ENCODE results near the gene STAG1. TPM values are rescaled to one million over a fixed set of nuclear protein-coding genes. Genes with fewer than 3 reads are reported as not detected.
"Not testable (repeated sequence)": the region's sequence is repeated elsewhere in the genome, so short reads cannot be mapped to it uniquely, and the experiment has no call there.

STAG1 gene
- total RNA-seq, 1 donor from 2014 or later, result 95.8 TPM

DNA sequence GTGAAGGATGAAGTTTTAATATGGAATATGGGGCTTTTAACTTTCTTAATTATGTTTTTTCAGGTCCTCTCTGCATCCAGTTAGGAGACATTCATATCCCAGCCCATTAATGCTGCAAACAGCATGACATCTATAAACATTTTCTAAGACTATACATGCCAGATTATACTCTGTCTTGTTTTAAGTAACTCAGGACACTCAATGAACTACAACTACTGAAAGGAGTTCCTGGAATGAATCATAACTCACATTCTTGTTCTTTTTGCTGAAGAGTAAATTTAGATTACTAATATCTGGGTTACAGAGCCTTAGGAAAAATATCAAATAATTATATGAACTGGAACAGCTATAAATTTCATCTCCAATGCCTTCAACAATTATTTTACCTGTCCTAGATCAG, 167.4 kb downstream of the STAG1 start:
- no peak for DNase-seq

DNA sequence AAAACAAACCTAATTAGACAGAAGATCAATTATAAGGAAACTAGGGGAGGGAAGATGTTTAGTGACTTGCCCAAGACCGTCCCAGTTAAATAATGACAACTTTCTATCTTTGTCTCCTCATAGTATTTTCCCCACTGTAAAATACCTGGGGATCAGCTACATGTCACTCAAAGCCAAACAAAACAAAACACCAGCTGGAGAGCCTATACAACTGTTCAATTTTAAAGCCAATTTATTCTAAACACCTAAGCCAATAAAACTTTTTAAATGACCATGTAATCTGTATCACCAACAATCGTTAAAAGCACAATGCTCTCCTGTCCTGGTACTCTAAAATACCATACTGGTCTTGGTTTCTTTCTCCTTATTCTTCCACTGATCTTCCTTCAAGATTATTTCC, 168.4 kb downstream of the STAG1 start:
- no peak for DNase-seq

DNA sequence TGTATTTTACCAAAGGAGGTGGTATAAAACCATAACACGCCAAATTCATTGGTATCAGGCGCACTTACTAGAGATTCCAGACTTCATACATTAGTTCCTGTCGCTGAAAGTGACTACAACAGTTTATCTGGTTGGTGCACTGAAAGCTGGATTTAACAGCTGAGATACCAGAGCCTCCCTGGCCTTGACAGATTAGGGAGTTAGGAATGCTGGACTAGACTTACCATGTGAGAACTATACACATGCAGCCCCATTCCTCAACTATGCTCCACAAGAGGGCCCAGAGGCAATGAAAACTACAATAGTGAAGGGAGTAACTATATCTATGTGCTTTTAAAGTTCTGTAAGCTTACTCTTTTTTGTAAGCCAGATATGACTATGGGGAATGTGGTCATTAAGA, 174.4 kb downstream of the STAG1 start:
- no peak for DNase-seq

DNA sequence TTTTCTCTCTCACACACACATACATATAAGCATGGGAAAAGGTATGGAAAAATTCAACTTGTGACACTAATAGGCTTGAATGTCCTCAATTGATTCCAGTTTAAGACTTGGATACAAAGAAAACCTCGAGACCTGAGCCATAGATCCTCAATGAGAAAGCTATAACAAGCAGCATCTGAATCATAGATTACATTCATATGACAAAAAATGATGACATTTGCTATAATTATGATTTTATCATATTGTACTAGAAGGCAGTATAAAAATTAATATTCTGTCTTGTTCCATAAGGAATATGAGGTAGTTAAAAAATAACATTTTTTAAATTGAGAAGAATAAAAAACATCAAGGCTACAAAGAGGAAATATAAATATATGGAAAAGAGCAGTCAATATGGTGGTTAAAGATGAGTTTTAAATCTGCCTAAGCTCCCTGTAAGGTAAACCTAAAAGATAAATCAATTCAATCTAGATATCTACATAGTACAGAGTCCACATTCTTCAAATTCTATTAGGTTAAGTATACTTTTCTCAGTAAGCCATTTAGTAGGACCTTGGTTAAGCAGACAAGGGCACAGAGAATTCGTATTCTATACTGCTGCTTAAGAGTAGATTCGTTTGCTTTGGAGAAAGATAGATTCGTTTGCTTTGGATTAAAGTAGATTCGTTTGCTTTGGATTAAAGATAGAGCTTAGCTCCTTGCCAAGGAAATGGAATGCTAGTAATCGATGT, 175.7 kb downstream of the STAG1 start:
- no peak for DNase-seq

DNA sequence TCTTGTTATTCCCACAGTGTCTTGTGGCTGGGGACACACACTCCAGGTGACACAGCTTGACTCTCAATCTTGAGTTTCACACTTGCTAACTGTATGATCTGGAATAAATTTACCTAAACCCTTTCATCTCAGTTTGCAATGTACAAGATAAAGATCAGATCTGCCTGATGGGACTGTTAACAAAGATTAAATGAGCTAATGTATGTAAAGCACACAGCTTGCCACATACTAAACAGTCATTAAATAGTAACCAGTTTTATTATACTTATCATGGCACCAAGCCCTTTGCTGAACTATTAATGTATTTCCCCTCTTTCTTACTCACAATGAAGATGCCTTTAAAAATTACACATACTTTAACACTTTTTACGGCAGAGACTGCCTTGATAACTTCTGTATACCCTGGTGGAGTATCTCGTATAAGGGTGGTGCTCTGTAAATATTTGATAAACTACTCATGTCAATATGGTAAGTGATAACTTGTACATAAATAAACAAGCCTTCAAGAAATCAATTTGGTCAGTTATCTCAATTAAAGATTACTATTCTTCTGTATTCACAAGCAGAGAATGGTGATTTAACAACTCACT, 184.5 kb downstream of the STAG1 start:
- DNase-seq, result no peak

DNA sequence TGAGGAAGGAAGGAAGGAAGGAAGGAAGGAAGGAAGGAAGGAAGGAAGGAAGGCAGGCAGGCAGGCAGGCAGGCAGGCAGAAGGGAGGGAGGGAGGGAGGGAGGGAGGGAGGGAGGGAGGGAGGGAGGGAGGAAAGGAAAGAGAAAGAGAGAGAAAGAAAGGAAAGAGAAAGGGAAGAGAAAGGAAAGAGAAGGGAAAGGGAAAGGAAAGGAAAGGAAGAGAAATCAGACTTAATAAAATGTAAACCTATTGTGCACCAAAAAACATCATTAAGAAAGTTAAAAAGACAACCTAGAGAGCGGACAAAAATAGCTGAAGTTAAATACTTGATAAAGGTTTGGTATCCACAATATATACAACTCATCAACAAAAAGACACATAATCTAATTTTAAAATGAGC, 187.2 kb downstream of the STAG1 start:
- not testable (repeated sequence) for DNase-seq

DNA sequence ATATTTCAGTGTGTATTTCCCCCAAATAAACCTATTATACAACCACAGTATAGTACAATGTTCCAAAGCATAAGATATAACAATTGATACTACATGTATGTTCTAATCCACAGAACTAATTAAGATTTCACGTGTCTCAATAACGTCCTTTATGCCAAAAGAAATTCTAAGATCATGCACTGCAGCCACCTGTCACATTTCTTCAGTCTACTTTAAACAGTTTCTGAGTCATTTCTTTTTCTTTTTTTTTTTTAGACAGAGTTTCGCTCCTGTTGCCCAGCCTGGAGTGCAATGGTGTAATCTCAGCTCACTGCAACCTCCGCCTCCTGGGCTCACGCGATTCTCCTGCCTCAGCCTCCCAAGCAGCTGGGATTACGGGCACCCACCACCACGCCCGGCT, 190.2 kb downstream of the STAG1 start:
- DNase-seq, result peak; percentile 82

DNA sequence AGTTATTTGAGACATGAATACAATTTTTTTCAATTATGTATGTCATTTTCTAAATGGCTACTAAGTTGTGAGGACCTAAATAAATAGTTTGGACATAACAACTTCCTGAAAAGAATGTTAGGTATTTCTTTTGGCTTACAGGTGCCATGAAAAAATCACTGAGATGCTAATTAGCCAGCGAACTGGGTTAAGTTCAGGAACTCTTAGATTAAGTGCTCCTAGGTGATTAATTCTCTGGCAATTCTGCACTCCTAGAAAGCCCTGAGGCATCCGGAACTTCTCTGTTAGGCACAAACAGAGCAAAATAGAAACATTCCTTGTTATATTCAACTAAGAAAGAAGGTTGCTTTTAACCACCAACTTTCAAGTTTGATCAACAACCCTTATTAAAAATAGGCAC, 192.3 kb downstream of the STAG1 start:
- no peak for DNase-seq

DNA sequence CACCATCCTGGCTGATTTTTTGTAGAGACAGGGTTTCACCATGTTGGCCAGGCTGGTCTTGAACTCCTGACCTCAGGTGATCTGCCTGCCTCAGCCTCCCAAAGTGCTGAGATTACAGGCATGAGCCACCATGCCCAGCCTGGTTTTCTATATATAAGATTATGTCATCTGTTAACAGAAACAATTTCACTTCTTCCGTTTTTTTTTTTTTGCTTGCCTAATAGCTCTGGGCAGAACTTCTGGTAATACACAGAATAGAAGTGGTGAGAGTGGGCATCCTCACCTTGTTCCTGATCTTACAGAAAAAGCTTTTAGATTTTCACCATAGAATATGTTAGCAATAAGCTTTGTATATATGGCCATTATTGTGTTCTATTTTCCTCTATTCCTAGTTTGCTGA, 202.7 kb downstream of the STAG1 start:
- DNase-seq, result not testable (repeated sequence)

DNA sequence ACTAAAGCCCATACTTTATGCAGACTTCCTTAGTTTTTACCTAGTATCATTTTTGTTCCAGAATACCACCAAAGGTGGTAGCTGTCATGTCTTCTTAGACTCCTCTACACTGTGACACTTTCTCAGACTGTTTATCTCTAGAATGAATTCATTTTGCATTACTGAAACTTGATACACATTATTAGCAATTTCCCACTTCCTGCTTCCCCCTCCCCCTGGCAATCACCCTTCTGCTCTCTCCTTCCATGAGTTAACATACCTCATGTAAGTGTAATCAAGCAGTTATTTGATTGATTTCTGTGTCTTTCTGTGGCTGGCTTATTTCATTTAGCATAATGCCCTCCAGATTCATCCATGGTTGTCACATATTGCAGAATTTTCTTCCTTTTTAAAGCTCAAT, 204.9 kb downstream of the STAG1 start:
- DNase-seq, result no peak

DNA sequence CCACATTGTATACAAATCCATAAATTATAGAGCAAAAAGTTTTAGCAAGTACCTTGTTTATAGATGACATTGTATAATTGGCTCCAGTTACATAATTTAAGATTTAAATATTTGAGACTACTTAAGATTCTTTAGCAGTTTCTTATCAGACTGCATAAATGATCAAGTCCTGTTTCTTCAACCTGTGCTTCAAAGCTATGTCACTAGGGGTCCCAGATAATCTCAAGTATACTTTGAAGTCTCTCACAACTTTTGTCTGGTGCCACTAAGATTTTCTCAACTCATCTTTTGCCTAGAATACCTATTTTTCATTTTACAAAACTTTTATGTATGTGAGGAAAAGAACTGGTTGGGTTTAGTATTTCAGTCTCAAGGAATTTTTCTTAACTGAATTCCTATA, 205.5 kb downstream of the STAG1 start:
- DNase-seq, result no peak

DNA sequence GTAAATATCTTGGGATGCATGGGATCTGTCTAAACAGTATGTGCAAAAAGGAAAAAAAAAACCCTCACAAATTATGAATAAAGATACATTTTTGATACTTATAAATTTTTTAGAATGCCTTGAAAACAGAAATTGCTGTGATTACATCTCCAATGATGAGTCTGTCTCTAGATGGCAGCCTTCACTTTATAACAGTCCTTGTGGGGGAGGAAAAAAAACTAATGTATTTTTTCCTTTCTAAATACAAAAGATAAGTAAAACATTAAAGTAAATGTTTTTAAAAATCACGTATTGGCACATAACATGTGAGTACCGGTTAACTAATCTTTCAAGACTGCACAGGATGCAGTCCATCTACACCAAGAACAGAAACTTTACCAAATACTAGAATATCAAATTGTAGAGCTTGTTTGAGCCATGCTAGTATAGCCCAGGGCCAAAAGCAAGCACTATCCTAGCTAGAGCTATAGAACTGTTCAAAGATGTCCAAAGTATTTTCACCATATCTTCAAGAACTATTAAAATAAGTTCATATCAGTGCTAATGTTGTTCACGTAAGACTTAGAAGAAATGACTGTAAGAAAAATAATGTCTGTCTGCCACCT, 206.4 kb downstream of the STAG1 start:
- no peak for DNase-seq

DNA sequence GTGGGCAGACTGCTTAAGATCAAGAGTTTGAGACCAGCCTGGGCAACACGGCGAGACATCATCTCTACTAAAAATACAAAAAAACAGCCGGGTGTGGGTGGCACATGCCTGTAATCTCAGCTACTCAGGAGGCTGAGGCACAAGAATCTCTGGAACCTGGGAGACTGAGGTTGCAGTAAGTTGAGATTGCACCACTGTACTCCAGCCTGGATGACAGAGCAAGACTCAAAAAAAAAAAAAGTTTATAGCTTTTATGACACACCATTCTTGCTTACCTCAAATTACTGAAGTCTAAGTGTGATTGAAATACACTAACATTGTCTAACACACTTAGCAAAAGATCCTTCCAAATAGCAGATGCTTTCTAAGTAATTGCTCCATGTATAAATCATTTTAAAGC, 207.6 kb downstream of the STAG1 start:
- no peak for DNase-seq

DNA sequence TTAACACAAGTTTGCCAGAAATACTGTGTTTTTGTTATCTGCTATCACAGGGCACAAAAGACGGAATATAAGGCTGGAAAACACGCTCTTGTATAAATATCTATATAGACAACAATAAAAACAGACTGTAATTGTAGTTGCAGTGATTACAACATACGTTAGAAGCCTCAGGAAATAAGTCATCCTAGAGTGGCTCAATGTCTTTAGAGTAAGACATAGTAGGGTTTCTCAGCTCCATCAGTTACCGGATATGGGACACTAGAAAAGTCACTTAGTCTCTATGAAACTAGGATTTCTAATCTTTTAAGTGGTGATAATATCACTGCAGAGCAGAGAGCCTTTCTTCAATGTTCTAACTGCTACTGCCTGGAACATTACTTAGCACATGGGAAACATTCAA, 208.8 kb downstream of the STAG1 start:
- no peak for DNase-seq

DNA sequence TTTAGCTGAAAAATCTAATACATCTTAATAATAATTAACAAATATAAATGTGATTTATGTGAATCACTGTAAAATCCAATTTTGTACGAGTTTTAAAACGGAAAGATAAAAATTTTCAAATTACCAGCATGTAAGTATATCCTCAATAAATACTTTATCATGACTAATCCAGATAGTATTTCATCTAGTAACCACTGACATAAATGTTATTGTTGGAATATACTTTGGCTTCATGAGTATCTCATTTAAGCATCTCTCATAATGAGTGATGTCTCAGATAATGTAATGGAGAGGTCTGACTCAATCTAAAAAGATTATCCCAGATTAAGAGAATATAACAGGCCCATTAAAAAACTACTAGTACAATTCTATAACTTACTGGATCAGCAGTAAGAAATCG, 216.3 kb downstream of the STAG1 start:
- no peak for DNase-seq

DNA sequence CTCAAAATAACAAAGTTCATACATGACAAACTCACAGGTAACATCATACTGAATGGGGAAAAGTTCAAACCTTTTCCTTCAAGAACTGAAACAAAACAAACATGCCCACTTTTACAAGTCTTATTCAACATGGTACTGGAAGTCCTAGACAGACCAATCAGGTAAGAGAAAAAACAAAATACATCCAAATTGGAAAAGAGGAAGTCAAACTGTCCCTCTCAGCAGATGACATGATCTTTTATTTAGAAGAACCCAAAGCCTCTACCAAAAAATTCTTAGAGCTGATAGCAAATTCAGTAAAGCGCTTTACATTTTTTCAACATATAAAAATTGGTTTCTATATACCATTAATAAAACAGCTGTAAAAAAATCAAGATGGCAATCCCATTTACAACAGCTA, 219.4 kb downstream of the STAG1 start:
- DNase-seq, result no peak

DNA sequence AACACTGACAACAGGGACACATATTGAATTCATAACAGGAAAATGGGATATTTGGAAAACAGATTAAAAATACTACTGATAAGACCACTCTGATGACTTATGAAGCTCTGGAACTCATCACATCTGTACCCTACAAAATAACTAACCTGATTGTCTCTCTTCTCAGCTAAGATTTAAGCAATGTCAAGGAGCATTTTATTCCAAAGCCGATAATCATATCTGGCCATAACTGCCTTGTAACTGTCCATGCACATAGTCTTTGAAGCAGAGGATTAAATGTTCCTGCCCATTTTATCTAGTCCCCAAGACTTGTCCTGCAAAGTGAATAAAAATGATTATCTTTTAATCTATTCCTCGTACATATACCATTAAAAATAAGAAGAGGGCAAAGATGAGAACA, 234.1 kb downstream of the STAG1 start:
- DNase-seq, result no peak

DNA sequence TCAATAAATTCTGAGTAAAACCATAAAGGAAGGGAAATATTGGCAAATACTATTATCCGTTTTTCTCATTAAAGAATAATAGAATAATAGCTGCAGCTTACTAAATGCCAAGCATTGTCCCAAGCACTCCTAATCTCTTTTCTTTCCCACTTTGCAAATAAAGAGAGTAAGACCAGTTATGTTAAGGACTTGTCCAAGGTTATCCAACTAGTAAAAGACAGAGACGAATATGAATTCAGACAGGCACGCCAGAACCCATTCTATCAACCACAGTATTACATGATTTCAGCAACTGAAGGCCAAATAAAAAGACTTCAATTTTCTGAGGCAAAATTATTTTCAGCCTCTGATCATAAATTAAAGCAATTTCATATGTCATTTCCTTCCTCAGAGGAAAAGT, 235.5 kb downstream of the STAG1 start:
- DNase-seq, result no peak

DNA sequence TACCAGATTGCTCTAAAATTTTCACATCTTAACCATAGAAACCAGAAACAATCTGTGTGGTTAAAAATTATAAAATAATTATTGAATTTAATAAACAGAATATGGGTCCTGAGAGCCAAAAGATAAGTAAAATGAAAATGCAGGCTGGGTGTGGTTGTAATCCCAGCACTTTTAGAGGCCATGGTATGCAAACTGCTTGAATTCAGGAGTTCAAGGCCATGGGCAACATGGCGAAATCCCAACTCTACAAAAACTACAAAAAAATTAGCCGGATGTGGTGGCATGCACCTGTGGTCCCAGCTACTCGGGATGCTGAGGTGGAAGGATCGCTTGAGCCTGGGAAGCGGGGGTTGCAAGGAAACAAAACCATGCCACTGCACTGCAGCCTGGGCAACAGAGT, 236.1 kb downstream of the STAG1 start:
- DNase-seq, result no peak

DNA sequence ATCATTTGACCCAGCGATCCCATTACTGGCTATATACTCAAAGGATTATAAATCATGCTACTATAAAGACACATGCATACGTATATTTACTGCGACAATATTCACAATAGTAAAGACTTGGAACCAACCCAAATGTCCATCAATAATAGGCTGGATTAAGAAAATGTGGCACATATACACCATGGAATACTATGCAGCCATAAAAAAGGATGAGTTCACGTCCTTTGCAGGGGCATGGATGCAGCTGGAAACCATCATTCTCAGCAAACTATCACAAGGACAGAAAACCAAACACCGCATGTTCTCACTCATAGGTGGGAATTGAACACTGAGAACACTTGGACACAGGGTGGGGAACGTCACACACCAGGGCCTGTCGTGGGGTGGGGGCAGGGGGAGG, 237.6 kb downstream of the STAG1 start:
- DNase-seq, result not testable (repeated sequence)

DNA sequence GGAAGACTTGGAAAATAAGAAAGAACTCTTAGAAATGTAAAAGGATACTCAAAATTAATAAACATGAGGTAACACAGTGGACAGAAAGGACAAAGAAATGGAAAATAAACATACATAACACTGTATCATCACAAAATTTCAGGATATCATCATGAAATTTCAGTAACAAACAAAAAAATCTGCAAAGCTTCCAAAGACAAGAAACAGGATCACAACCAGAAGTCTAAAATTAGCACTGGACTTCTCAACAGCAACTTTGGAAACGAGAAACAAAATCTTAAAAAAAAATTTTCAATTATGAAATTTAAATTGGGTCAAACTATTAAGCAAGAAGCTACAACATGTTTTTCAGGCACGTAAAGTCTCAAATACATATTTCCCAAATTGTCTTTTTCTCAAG, 238.8 kb downstream of the STAG1 start:
- no peak for DNase-seq

DNA sequence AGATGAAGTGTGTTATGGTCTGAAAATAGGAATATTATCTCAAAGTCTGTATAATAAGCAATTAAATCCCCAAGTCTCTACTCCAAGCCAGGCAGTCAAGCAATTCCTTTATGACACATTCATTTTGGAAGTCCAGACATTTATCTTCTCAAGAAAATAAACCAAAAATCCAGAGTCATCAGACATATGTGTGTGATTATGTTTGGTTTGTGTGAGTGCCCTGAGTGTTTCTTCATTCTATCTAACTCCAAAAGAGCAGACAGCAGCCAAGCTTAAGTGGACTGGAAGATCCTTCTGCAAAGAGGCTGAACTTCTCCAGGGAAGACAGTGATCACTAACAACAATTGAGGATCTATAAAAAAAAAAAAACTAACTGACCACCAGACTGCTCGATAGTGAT, 239.8 kb downstream of the STAG1 start:
- DNase-seq, result peak; percentile 5

DNA sequence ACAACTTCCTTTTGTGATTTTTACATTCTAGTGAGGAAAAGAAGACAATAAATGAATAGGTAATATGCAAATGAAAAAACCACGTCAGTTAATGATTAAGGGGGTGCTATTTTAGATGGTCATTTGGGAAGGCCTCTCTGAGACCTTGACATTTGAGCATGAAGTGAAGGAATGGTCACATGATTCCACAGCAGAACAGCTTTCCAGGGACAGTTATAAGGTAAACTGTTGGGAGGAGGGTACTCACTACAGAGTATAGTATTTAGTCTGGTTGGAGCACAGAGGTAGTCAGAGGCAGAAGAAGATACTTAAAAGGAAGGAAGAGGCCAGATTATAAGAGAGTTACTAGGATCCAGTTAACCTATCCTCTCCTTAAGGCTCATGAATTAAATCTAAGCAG, 246.5 kb downstream of the STAG1 start:
- no peak for DNase-seq

DNA sequence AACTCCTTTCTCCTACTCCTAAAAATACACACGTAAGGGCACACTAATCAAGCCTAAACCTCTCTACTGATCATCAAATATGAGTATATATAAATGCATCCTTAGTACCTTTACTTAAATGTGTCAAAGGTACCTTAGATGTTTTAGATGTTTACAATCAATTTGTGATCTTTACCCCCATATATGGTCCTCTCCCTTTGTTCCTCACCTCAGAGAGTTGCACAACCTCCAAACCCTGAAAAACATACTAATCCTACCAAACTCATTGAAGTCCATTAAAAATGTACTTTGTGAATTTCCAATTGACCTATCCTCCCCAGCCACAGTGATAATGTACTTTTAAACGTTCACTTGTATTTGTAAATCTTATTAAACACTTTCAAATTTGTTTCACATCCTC, 249.1 kb downstream of the STAG1 start:
- no peak for DNase-seq
